Stimulated activated CD4-positive, alpha-beta T cell treated with anti-CD3 and anti-CD28 coated beads, Interleukin-4, amount 100 ng/mL, for 24 hours (primary cell): ENCODE measurements around the gene CD40.
"Not testable (repeated sequence)": the region's sequence is repeated elsewhere in the genome, so short reads cannot be mapped to it uniquely, and the experiment has no call there.

Experiments used
- DNase-seq: peaks from one replicate; pipeline ENCODE4 v3.0.0-alpha.2; 2020

CD40 gene

DNA sequence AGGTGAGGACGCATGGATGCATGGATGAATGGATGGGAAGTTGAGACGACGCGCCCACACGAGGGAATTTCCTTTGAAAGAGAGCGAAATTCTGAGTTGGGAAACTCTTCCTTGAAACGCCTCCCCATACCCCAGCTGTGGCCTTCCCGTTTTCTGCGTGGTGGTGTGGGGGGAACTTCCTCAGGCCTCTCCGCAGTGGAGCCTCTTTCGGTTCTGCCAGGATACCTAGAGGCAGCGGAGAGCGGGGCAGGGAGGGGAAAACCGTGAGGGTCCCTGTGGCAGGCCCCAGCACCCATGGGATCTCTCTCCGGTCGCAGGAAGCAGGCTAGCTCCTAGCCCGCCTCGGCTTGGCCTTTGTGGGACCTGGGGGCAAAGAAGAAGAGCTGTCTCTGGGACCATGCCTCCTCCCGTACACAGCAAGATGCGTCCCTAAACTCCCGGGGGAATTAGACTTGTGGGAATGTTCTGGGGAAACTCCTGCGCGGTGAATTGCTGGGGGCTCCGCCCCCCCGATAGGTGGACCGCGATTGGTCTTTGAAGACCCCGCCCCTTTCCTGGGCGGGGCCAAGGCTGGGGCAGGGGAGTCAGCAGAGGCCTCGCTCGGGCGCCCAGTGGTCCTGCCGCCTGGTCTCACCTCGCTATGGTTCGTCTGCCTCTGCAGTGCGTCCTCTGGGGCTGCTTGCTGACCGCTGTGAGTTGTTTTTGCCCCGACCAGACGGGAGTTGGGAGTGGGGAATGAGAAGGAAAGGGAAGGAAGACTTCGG lies at the start of gene CD40:
CD40 (plus strand) TSS at position 611 of the 764 bp plus-strand sequence; CDS start at position 641, 30 bp downstream.
- peak; percentile 69 for DNase-seq

DNA sequence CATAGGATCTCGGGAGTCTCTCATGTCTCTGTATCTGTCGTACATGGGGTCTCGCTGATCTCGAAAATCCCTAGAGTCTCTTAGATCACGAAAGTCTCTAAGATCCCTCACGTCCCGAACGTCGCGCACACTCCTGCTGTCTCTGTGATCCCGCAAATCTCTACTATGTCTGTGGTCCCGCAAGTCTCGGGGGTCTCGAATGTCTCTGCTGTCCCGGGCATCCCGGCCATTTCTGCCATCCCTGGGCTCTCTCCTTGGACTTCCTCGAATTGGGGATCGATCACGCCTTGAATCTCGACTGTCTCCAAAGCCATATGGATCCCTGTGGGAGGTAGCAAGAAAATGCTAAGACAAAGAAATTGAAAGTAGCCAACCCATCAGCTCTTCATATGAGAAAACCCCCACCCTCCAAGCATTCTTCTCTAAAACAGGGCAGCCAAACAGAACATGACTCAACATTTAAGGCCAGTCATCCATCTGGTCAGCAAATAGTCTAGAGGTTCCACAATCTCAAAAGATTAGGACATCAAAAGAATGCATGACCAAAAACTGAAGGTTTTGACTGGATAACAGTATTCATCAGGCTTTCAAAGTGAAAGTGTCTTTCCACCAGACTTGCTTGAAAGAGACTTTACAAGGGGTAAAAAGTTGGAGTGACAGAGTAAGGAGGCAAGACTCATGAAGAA lies 47.8 kb upstream of the CD40 start:
- no peak for DNase-seq

DNA sequence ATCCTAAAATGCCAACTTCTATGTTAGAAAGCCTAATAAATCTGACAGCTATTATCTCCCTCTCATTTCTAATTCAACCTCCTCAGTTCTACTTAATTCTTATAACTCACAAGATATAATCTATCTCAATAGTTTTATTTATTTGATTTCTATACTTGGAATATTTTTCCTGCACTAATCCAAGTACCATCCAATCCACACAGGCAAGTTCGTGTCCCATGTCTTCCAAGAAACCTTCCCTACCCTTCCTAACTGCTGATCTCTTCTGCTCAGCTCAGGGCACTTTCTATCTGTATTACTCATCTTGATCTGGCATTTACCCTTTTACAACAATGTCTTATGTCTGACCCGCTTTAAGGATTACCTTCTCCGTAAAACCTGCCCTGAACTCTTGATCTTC lies 46.5 kb upstream of the CD40 start:
- DNase-seq = no peak

- no peak for DNase-seq
Measured at GRCh38 chr20:46073024-46073423, 45.1 kb upstream of the CD40 start.

DNA sequence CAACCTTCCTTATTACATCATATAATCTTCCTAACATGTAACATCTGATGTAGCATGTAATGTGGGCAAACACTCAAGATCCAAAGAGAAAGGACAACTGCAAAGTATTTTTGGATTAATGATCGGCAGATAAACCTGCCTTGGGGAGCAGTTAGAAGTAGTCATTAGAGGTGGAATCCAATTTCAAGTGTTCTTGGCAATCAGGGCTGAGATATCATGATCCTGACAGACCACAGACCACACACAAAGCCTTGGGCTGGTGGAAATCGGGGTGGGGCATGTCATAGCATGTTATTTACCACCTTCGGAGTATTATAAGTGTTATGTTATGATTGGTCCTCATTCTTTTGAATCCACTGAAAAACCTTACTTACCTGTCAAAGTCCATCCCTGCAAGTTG lies 44.7 kb upstream of the CD40 start:
- no peak for DNase-seq

DNA sequence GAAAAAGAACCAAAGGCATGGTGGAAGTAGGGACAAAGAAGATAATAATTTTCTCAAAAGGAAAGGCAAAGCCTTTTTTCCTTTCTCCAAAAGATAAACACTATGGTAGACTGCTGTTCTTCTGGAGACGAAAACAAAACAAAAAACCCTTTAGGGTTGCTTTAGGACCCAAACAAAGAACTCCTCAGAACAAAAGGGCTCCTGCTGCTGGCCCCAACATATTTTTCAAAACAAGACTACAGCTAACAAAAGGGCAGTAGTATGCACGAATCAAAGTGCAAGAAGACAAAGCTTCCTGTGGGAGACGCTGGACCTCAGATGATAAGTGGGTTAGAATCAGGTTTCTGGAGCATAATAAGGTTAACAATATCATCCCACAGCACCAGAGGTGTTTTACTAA lies 44.1 kb upstream of the CD40 start:
- DNase-seq = no peak

DNA sequence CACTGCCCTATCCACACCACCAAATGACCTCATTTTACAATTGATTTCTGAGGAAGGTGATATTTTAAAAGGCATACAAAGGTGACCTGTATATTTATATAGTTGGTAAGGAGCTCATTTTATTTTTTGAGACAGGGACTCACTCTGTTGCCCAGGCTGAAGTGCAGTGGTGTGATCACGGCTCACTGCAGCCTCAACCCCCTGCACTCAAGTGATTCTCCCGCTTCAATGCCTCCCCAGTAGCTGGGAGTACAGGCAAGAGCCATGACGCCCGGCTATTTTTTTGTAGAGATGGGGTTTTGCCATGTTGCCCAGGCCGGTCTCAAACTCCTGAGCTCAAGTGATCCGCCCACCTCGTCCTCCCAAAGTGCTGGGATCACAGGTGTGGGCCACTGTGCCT lies 41.3 kb upstream of the CD40 start:
- no peak for DNase-seq

DNA sequence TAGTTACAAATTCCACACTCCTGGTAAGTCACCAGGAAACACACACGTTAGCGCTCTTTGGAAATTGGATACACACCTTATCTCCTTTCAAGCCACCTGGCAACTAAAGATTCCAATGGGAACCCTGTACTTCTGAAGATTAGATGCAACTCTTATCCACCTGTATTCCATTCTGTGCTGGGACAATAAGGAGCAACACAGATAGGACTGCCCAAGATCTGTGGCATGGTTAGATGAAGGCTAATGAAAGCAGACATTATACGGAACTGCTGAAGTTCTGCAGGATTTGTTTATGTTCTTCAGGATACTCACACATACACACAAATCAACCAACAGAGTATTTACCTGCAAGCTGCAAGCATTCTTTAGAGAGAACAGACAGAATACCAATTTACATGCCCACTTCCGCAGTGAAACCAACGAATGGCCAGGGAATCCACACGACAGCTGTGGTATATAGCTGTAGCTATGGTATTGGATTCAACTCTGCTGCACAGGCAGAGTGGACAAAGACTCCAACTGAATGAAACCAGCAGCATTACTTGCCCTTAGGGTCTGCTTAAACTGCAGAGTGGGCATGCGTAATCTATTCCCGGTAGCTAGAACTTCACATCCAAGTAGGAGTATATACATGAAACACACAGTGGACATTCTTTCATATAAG lies 40.3 kb upstream of the CD40 start:
- no peak for DNase-seq

- no peak for DNase-seq
Measured at GRCh38 chr20:46078954-46079353, 39.2 kb upstream of the CD40 start.

GRCh38 chr20:46081074-46081473 lies 37.0 kb upstream of the CD40 start:
- no peak for DNase-seq

DNA sequence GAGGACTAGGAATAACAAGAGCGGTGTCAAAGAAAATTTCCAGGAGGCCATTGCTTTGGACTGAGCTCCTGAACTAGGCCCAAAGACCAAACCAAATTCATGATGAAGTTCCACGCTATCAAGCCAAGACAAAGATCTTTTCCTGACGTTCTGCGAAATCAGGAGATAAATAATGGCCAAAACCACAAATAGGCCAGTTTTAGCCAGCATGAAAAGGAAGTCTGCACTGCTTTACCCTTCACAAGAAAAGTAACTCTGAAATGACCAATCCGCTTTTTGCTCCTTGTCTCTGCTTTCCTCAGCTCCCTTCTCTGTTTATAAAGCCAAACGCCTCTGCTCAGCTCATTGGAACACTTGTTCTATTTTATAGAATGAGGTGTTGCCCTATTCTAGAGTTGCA lies 35.0 kb upstream of the CD40 start:
- DNase-seq = no peak

- no peak for DNase-seq
Measured at GRCh38 chr20:46083531-46084061, 34.5 kb upstream of the CD40 start.

GRCh38 chr20:46084805-46085178 lies 33.3 kb upstream of the CD40 start:
- DNase-seq = no peak

DNA sequence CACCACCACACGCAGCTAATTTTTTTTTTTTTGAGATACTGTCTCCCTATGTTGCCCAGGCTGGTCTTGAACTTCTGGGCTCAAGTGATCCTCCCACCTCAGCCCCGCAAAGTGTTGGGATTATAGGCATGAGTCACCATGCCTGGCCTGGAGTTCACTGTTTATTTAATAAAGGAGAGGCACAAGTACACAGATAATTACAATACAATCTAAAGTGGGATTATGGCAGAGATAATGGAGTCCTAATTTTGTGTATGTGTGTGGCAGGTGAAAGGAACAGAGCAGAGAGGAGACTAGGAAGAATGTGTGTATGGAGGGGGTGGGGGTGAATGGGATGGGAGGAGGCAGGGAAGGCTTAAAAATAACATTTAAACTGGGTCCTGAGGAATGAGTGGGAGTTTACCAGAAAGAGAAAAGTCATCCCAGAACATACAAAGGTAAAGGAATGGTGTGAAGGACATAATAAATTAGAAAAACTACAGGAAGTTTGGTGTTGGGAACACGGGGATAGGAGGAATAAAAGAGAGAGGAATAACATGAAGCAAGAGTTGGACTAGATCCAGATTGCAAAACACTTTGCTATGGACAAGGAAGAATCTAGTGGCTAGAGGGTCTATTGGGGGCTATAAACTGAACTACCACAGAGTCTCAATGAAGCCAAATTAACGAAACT lies 32.8 kb upstream of the CD40 start:
- DNase-seq = no peak

- DNase-seq = no peak
Measured at GRCh38 chr20:46087161-46087560, 31.0 kb upstream of the CD40 start.

DNA sequence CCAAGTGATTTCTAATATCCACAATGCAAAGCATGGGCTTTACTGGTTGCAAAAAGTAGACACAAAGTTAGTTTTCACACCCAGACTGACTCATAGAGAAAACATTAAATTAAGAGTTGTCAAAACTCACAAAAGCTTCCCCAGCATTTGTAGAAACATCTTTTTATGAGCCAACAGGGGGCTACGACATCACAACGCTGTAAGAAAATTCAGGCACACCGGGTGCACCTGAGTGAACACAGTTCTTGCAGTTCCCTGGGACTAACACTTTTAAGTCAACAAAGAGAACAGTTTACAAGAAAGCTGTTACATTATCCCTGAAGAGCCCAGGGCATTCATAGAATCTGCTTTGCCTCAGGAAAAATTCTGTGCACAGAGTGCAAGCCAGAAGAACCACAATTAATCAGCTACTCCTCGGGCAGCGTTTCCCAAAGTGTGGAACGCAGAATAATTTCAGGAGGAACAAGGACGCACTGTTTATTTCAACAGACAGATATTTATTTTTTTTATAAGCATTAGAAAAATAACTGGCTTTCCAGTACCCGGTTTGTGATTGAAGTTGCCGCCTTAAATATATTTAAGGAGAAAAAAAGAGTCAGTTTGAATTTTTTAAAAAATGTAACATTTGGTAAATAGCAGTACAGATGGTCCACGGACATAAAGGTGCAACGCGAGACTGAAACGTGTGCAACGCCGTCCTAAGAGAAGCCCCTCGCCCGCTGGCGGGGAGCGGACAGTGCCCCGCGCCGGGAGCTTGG lies 29.5 kb upstream of the CD40 start:
- DNase-seq = no peak

- peak; percentile 63 for DNase-seq
Measured at GRCh38 chr20:46089167-46089416, 29.0 kb upstream of the CD40 start.

GRCh38 chr20:46089417-46090388 lies 28.4 kb upstream of the CD40 start, which contains the start of gene NCOA5:
TSS of gene NCOA5 (minus strand) at chr20:46089962. CDS start at chr20:46079424, 10,538 bp downstream.
- peak; percentile 95 for DNase-seq

DNA sequence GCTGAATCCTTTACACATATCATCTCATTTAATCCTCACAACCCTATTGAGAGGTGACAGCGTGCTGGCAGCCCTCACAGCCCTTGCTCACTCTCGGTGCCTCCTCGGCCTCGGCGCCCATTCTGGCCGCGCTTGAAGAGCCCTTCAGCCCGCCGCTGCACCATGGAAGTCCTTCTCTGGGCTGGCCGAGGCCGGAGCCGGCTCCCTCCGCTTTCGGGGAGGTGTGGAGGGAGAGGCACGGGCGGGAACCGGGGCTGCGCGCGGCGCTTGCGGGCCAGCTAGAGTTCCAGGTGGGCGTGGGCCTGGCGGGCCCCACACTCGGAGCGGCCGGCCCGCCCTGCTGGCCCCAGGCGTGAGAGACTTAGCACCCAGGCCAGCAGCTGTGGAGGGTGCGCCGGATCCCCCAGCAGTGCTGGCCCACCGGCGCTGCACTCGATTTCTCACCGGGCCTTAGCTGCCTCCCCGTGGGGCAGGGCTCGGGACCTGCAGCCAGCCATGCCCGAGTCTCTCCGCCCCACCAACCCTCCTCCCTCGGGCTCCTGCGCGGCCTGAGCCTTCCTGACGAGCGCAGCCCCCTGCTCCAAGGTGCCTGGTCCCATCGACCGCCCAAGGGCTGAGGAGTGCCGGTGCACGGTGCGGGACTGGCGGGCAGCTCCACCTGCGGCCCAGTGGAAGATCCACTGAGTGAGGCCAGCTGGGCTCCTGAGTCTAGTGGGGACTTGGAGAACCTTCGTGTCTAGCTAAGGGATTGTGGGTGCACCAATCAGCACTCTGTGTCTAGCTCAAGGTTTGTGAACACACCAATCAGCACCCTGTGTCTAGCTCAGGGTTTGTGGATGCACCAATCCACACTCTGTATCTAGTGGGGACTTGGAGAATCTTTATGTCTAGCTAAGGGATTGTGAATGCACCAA lies 26.2 kb upstream of the CD40 start:
- DNase-seq = not testable (repeated sequence)

- DNase-seq = no peak
Measured at GRCh38 chr20:46093531-46093930, 24.6 kb upstream of the CD40 start.
